ENCODE data around the gene CEP295NL. TPM values are rescaled to one million over a fixed set of nuclear protein-coding genes. Genes with fewer than 3 reads are reported as not detected.

The CEP295NL gene
- total RNA-seq, 4 donors from 2014 or later: 1.8 to 14.5 (median 3.8) TPM; not detected in 1

- intact Hi-C loops (cut with DNase I; ENCODE audit: low total_unique reads): no loop called here
- DNase-seq: no peak
- H3K9me3 ChIP-seq: no peaks in the 10 kb centered on the region
- TF ChIP-seq POLR2A (IDR thresholded peaks at IDR 0.05): no peak
- TF ChIP-seq, protein P1, sequence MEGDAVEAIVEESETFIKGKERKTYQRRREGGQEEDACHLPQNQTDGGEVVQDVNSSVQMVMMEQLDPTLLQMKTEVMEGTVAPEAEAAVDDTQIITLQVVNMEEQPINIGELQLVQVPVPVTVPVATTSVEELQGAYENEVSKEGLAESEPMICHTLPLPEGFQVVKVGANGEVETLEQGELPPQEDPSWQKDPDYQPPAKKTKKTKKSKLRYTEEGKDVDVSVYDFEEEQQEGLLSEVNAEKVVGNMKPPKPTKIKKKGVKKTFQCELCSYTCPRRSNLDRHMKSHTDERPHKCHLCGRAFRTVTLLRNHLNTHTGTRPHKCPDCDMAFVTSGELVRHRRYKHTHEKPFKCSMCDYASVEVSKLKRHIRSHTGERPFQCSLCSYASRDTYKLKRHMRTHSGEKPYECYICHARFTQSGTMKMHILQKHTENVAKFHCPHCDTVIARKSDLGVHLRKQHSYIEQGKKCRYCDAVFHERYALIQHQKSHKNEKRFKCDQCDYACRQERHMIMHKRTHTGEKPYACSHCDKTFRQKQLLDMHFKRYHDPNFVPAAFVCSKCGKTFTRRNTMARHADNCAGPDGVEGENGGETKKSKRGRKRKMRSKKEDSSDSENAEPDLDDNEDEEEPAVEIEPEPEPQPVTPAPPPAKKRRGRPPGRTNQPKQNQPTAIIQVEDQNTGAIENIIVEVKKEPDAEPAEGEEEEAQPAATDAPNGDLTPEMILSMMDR (IDR thresholded peaks at IDR 0.05): no peak
- H3K27ac ChIP-seq: peak overlapping the region; percentile 61 to 63
- H3K36me3 ChIP-seq: no peaks in the 10 kb centered on the region
- H3K27me3 ChIP-seq: no peaks in the 10 kb centered on the region
- no peak overlapping the region for H3K4me3 ChIP-seq
- H3K4me1 ChIP-seq: peaks cover 4 to 39% of the 10 kb centered on the region in 2 donors
These were observed 6.0 kb downstream of the CEP295NL start for GRCh38 chr17:78896834-78897663.

DNA sequence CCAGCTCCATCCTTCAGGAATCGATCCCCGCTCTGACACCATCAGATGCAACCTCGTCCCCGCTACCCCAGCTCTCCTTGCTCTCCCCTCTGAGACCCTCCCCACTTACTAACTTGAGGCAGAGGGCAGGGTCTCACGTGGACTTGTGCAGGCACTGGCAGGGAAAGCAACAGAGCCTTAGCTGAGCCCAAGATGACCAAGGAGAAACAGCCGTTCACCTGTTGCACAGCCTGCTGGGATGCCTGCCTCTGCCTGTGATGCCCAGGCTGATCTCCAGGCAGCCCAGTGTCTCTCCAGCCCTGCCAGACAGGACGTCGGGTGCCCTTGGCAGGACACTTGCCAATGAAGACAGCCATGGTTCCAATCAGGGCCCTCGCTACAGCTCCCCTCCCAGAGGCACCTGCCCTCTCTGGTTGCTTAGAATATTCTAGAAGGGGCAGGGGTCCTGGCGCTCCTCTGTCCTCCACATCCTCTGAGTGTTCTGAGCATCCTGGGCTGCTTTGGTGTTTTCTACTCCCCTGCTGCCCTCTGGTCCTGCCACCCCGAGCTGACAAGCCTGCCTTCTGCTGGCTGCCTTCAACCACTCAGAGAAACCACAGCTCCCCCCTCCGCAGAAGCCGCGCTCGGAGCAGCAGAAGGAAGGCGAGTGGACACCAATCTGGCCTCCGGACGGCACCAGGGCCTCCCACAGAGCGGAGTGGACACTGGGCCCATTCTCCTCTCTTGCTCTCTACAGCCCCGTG lies 6.7 kb downstream of the CEP295NL start:
- peak overlapping the region; percentile 61 to 63 for H3K27ac ChIP-seq
- TF ChIP-seq, protein P1 (IDR thresholded peaks at IDR 0.05): no peak
- no peak for TF ChIP-seq POLR2A (IDR thresholded peaks at IDR 0.05)
- no peaks in the 10 kb centered on the region for H3K9me3 ChIP-seq
- DNase-seq: no peak
- no peak overlapping the region for H3K4me3 ChIP-seq
- intact Hi-C loops (cut with DNase I; ENCODE audit: low total_unique reads): no loop called here
- H3K36me3 ChIP-seq: no peaks in the 10 kb centered on the region
- peaks cover 4 to 39% of the 10 kb centered on the region in 2 donors for H3K4me1 ChIP-seq
- H3K27me3 ChIP-seq: no peaks in the 10 kb centered on the region

DNA sequence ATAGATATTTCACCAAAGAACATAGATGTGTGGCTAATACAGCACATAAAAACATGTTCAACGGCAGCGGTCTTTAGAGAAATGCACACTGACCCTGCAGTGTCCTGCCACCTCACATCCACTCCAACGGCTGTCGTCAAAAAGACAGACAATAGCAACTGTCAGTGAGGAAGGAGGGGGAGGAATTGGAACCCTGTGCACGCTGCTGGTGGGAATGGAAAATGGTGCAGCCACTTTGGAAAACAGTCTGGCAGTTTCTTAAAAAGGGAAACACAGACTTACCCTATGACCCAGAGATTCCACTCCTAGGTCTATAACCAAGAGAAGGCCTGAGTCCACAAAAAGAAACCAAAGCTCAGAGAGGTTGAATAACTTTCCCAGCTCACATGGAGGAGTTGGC lies 7.7 kb downstream of the CEP295NL start:
- no peak for DNase-seq
- Histone ChIP-seq H3K4me1 (peaks cover 4 to 39% of the 10 kb centered on the region in 2 donors), H3K36me3 (no peaks in the 10 kb centered on the region), H3K9me3 (no peaks in the 10 kb centered on the region), H3K27me3 (no peaks in the 10 kb centered on the region), H3K27ac (peak overlapping the region; percentile 61 to 63), H3K4me3 (no peak overlapping the region)
- intact Hi-C loops (cut with DNase I; ENCODE audit: low total_unique reads): no loop called here
- TF ChIP-seq, protein P1 (IDR thresholded peaks at IDR 0.05): no peak
- TF ChIP-seq POLR2A (IDR thresholded peaks at IDR 0.05): no peak

GRCh38 chr17:78893684-78894083 lies 9.3 kb downstream of the CEP295NL start:
- Histone ChIP-seq H3K9me3 (no peaks in the 10 kb centered on the region), H3K27me3 (no peaks in the 10 kb centered on the region), H3K4me1 (peaks cover 0 to 30% of the 10 kb centered on the region in 2 donors), H3K36me3 (no peaks in the 10 kb centered on the region), H3K4me3 (no peak overlapping the region), H3K27ac (peak overlapping the region in 1 of 2 donors; percentile 13)
- DNase-seq: no peak
- TF ChIP-seq POLR2A (IDR thresholded peaks at IDR 0.05): no peak
- TF ChIP-seq, protein P1 (IDR thresholded peaks at IDR 0.05): no peak
- intact Hi-C loops (cut with DNase I; ENCODE audit: low total_unique reads): no loop called here

- Histone ChIP-seq H3K4me3 (no peak overlapping the region), H3K4me1 (peaks cover 0 to 25% of the 10 kb centered on the region in 2 donors), H3K36me3 (no peaks in the 10 kb centered on the region), H3K27ac (no peak overlapping the region), H3K27me3 (no peaks in the 10 kb centered on the region), H3K9me3 (no peaks in the 10 kb centered on the region)
- TF ChIP-seq, protein P1 (IDR thresholded peaks at IDR 0.05): no peak
- intact Hi-C loops (cut with DNase I; ENCODE audit: low total_unique reads): no loop called here
- no peak for DNase-seq
These were observed 10.0 kb downstream of the CEP295NL start for GRCh38 chr17:78892936-78893379.

Data from uterus (tissue), 4 donors.